ENCODE data around the gene EGFL6.

DNA sequence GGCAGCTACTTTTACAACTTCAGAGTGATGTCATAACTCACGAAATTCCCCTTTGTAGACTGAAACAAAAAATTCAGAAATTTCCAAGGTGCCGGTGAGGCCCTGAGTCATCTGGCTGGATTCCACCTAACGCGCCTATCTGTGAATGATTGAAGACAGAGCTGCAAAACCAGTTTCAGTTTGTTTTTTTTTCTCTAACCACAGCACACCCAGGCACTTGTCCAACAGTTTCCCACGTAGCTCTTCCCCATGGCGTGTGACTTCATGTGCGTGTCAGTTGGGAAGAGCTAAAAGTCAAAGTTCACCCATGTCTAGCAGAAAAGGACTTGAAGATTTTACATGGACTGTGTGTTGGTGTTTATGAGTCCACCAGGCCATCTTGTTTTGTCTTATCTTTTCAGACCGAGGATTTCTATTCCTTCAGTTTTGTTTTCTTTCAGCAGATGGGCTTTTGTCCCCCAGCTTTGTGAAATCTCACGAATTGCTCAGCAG is 99.9 kb downstream of the EGFL6 start:
- TF ChIP-seq, protein P1, sequence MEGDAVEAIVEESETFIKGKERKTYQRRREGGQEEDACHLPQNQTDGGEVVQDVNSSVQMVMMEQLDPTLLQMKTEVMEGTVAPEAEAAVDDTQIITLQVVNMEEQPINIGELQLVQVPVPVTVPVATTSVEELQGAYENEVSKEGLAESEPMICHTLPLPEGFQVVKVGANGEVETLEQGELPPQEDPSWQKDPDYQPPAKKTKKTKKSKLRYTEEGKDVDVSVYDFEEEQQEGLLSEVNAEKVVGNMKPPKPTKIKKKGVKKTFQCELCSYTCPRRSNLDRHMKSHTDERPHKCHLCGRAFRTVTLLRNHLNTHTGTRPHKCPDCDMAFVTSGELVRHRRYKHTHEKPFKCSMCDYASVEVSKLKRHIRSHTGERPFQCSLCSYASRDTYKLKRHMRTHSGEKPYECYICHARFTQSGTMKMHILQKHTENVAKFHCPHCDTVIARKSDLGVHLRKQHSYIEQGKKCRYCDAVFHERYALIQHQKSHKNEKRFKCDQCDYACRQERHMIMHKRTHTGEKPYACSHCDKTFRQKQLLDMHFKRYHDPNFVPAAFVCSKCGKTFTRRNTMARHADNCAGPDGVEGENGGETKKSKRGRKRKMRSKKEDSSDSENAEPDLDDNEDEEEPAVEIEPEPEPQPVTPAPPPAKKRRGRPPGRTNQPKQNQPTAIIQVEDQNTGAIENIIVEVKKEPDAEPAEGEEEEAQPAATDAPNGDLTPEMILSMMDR (IDR thresholded peaks at IDR 0.05), result no peak
- TF ChIP-seq POLR2A (IDR thresholded peaks at IDR 0.05) (no peak), EP300 (IDR thresholded peaks at IDR 0.05) (peak in 1 of 4 donors; percentile 67), POLR2AphosphoS5 (IDR thresholded peaks at IDR 0.05) (peak in 1 of 2 donors; percentile 65)

Data from upper lobe of left lung (tissue), 4 donors.